ENCODE data around the gene LYPD8.

DNA sequence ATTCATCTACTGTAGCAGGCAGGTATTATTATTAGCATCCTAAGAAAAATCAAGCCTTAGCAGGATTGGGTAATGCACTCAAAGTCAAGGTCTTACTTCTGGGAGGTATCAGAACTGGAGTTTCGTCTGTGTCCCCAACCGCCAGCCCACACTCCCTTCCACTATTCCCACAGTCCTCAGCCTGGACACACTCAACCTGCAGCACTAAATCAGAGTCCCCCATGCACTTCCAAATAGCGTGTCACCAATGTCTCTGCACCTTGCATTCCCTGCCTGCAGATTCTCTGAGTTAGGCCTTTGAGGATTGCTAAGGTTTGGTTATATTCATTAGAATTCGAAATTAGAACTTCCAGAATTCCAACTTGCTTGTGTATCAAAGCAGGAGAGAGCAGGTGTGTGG lies 3.9 kb downstream of the LYPD8 start:
- TF ChIP-seq POLR2A (IDR thresholded peaks at IDR 0.05): no peak
- TF ChIP-seq, protein P1, sequence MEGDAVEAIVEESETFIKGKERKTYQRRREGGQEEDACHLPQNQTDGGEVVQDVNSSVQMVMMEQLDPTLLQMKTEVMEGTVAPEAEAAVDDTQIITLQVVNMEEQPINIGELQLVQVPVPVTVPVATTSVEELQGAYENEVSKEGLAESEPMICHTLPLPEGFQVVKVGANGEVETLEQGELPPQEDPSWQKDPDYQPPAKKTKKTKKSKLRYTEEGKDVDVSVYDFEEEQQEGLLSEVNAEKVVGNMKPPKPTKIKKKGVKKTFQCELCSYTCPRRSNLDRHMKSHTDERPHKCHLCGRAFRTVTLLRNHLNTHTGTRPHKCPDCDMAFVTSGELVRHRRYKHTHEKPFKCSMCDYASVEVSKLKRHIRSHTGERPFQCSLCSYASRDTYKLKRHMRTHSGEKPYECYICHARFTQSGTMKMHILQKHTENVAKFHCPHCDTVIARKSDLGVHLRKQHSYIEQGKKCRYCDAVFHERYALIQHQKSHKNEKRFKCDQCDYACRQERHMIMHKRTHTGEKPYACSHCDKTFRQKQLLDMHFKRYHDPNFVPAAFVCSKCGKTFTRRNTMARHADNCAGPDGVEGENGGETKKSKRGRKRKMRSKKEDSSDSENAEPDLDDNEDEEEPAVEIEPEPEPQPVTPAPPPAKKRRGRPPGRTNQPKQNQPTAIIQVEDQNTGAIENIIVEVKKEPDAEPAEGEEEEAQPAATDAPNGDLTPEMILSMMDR (IDR thresholded peaks at IDR 0.05): no peak
